NCI-H345 treated with DMSO at 0.1 percent for 48 hours (cell line): Measurements from ENCODE around the gene ZNF540.
"Not testable (repeated sequence)": the region's sequence is repeated elsewhere in the genome, so short reads cannot be mapped to it uniquely, and the experiment has no call there.

Source experiments
- DNase-seq: peaks from one replicate; lab custom pipeline; 2025; ENCODE audit not compliant: unreplicated experiment; lab: John Stamatoyannopoulos, UW

The ZNF540 gene

GRCh38 chr19:37594304-37594981 is at the start of gene ZNF540, which contains the start of gene ZNF571:
TSS of gene ZNF540 (plus strand) at chr19:37594876. CDS start at chr19:37598448, 3,572 bp downstream.
TSS of gene ZNF571 (minus strand) at chr19:37594792. CDS start at chr19:37586676, 8,116 bp downstream.
- DNase-seq, result peak; percentile 100

GRCh38 chr19:37551129-37551993 is 43.3 kb upstream of the ZNF540 start:
- DNase-seq, result no peak

- no peak for DNase-seq
Measured at GRCh38 chr19:37563518-37563917, 31.2 kb upstream of the ZNF540 start.

GRCh38 chr19:37564624-37565369 is 29.9 kb upstream of the ZNF540 start:
- DNase-seq, result no peak

- DNase-seq, result no peak
Measured at GRCh38 chr19:37565370-37565669, 29.4 kb upstream of the ZNF540 start.

- DNase-seq, result no peak
Measured at GRCh38 chr19:37572203-37572602, 22.5 kb upstream of the ZNF540 start.

- no peak for DNase-seq
Measured at GRCh38 chr19:37583340-37583739, 11.3 kb upstream of the ZNF540 start.

GRCh38 chr19:37593996-37594303 is 726 bp upstream of the ZNF540 start:
- DNase-seq, result no peak

GRCh38 chr19:37594982-37595382 is 306 bp downstream of the ZNF540 start:
- no peak for DNase-seq

GRCh38 chr19:37635076-37636056 is 40.7 kb downstream of the ZNF540 start:
- DNase-seq, result no peak

- DNase-seq, result no peak
Measured at GRCh38 chr19:37654118-37654517, 59.4 kb downstream of the ZNF540 start.

- DNase-seq, result peak; percentile 77
Measured at GRCh38 chr19:37654629-37655300, 60.1 kb downstream of the ZNF540 start.

GRCh38 chr19:37655301-37655688 is 60.6 kb downstream of the ZNF540 start, which contains the start of gene ZFP30:
TSS of gene ZFP30 (minus strand) at chr19:37655465. CDS start at chr19:37647822, 7,643 bp downstream.
- peak; percentile 98 for DNase-seq

- peak; percentile 98 for DNase-seq
Measured at GRCh38 chr19:37655689-37656371, 61.2 kb downstream of the ZNF540 start.

GRCh38 chr19:37657157-37657556 is 62.5 kb downstream of the ZNF540 start:
- not testable (repeated sequence) for DNase-seq
